ENCODE results near the gene SUGCT.
A peak's percentile ranks its signal among the peaks of the same experiment; 100 is the strongest.
"Not testable (repeated sequence)": the region's sequence is repeated elsewhere in the genome, so short reads cannot be mapped to it uniquely, and the experiment has no call there.

SUGCT gene

GRCh38 chr7:40253444-40253843, 118.6 kb downstream of the SUGCT start:
- TF ChIP-seq CTCF (IDR thresholded peaks at IDR 0.05; ENCODE audit: low read depth, low read length), result peak; percentile 15
- DNase-seq (ENCODE audit: low read depth); H3K4me3 ChIP-seq (ENCODE audit: low read depth, low read length): not testable (repeated sequence)

- no peak overlapping the region for H3K4me3 ChIP-seq (ENCODE audit: low read depth, low read length)
- no peak for DNase-seq (ENCODE audit: low read depth)
- no peak for TF ChIP-seq CTCF (IDR thresholded peaks at IDR 0.05; ENCODE audit: low read depth, low read length)
- TF ChIP-seq MYC (IDR thresholded peaks at IDR 0.05; ENCODE audit: low read depth, low read length), result no peak
- no peak for TF ChIP-seq MAX (IDR thresholded peaks at IDR 0.05; ENCODE audit: low read depth, low read length)
- TF ChIP-seq POLR2A (IDR thresholded peaks at IDR 0.05; ENCODE audit: extremely low read depth, insufficient read length), result no peak
Observed at GRCh38 chr7:40263752-40264390, 129.1 kb downstream of the SUGCT start.

- DNase-seq (ENCODE audit: low read depth), result no peak
- TF ChIP-seq CTCF (IDR thresholded peaks at IDR 0.05; ENCODE audit: low read depth, low read length), result no peak
- TF ChIP-seq MYC (IDR thresholded peaks at IDR 0.05; ENCODE audit: low read depth, low read length), result no peak
- TF ChIP-seq POLR2A (IDR thresholded peaks at IDR 0.05; ENCODE audit: extremely low read depth, insufficient read length), result no peak
- no peak for TF ChIP-seq MAX (IDR thresholded peaks at IDR 0.05; ENCODE audit: low read depth, low read length)
- no peak overlapping the region for H3K4me3 ChIP-seq (ENCODE audit: low read depth, low read length)
Observed at GRCh38 chr7:40267583-40267982, 132.8 kb downstream of the SUGCT start.

GRCh38 chr7:40268810-40269209, 134.0 kb downstream of the SUGCT start:
- peak; percentile 35 for DNase-seq (ENCODE audit: low read depth)

GRCh38 chr7:40276061-40276460, 141.3 kb downstream of the SUGCT start:
- DNase-seq (ENCODE audit: low read depth), result no peak
- H3K4me3 ChIP-seq (ENCODE audit: low read depth, low read length), result no peak overlapping the region
- TF ChIP-seq MAX (IDR thresholded peaks at IDR 0.05; ENCODE audit: low read depth, low read length) (no peak), POLR2A (IDR thresholded peaks at IDR 0.05; ENCODE audit: extremely low read depth, insufficient read length) (no peak), CTCF (IDR thresholded peaks at IDR 0.05; ENCODE audit: low read depth, low read length) (no peak), MYC (IDR thresholded peaks at IDR 0.05; ENCODE audit: low read depth, low read length) (no peak)

More at GRCh38 chr7:40268810-40269209, 134.0 kb downstream of the SUGCT start:
- H3K4me3 ChIP-seq (ENCODE audit: low read depth, low read length), result not testable (repeated sequence)

GRCh38 chr7:40279991-40280390, 145.2 kb downstream of the SUGCT start:
- TF ChIP-seq MAX (IDR thresholded peaks at IDR 0.05; ENCODE audit: low read depth, low read length) (no peak), CTCF (IDR thresholded peaks at IDR 0.05; ENCODE audit: low read depth, low read length) (no peak), MYC (IDR thresholded peaks at IDR 0.05; ENCODE audit: low read depth, low read length) (no peak), POLR2A (IDR thresholded peaks at IDR 0.05; ENCODE audit: extremely low read depth, insufficient read length) (no peak)
- H3K4me3 ChIP-seq (ENCODE audit: low read depth, low read length), result no peak overlapping the region
- no peak for DNase-seq (ENCODE audit: low read depth)
